PFSK-1 (cell line): ENCODE measurements around the gene JAM3.

Experiments used
- FOXP2 ChIP-seq: optimal IDR thresholded peaks from 2 replicates; pipeline ENCODE3; 2011; ENCODE audit warnings: borderline replicate concordance, control low read depth, inconsistent platforms; ENCODE audit not compliant: insufficient read depth; ENCODE audit errors: extremely low read length, extremely low read depth
- POLR2AphosphoS5 ChIP-seq: IDR thresholded peaks from 2 replicates; pipeline ENCODE4 v1.6.1; 2012; ENCODE audit warnings: low read depth, mild to moderate bottlenecking, control low read depth, low read length, moderate library complexity
- REST ChIP-seq, 2 experiments: IDR thresholded peaks; 2 replicates each; pipeline versions ENCODE4 v1.6.1 to v1.8.0; 2011 to 2012; ENCODE audit warnings: low read depth in 2 of 2, low read length in 2 of 2, control low read depth in 1 of 2, inconsistent platforms in 1 of 2, mild to moderate bottlenecking in 1 of 2, moderate library complexity in 1 of 2; ENCODE audit not compliant: insufficient read depth in 1 of 2
- SIN3A ChIP-seq: IDR thresholded peaks from 2 replicates; pipeline ENCODE4 v1.6.1; 2012; ENCODE audit warnings: mild to moderate bottlenecking, low read length, moderate library complexity, borderline replicate concordance; ENCODE audit not compliant: insufficient read depth
- TAF1 ChIP-seq: IDR thresholded peaks from 2 replicates; pipeline ENCODE4 v1.6.1; 2012; ENCODE audit warnings: low read length, control low read depth, borderline replicate concordance; ENCODE audit not compliant: insufficient read depth

Gene JAM3

GRCh38 chr11:134074346-134074745 lies 5.5 kb downstream of the JAM3 start:
- no peak for TF ChIP-seq REST (IDR thresholded peaks at IDR 0.05; ENCODE audit: insufficient read depth in 1 of 2, low read depth in 2 of 2, low read length in 2 of 2)

GRCh38 chr11:134074766-134075165 lies 5.9 kb downstream of the JAM3 start:
- no peak for TF ChIP-seq POLR2AphosphoS5
- no peak for TF ChIP-seq TAF1
- no peak for TF ChIP-seq SIN3A
- no peak for TF ChIP-seq REST (IDR thresholded peaks at IDR 0.05; ENCODE audit: insufficient read depth in 1 of 2, low read depth in 2 of 2, low read length in 2 of 2)
- TF ChIP-seq FOXP2 = no peak

GRCh38 chr11:134079317-134079716 lies 10.4 kb downstream of the JAM3 start:
- TF ChIP-seq TAF1 (no peak), REST (IDR thresholded peaks at IDR 0.05; ENCODE audit: insufficient read depth in 1 of 2, low read depth in 2 of 2, low read length in 2 of 2) (no peak), SIN3A (no peak), FOXP2 (no peak), POLR2AphosphoS5 (no peak)

GRCh38 chr11:134082990-134083389 lies 14.1 kb downstream of the JAM3 start:
- no peak for TF ChIP-seq POLR2AphosphoS5
- TF ChIP-seq REST (IDR thresholded peaks at IDR 0.05; ENCODE audit: insufficient read depth in 1 of 2, low read depth in 2 of 2, low read length in 2 of 2) = no peak
- TF ChIP-seq TAF1 = no peak
- TF ChIP-seq SIN3A = no peak
- no peak for TF ChIP-seq FOXP2

GRCh38 chr11:134086376-134086775 lies 17.5 kb downstream of the JAM3 start:
- TF ChIP-seq POLR2AphosphoS5 = no peak
- no peak for TF ChIP-seq TAF1
- TF ChIP-seq FOXP2 = no peak
- no peak for TF ChIP-seq SIN3A
